ENCODE data around the gene RNF145.
"Not testable (repeated sequence)": the region's sequence is repeated elsewhere in the genome, so short reads cannot be mapped to it uniquely, and the experiment has no call there.

Gene RNF145

GRCh38 chr5:159123189-159123588, 86.2 kb downstream of the RNF145 start:
- CTCF ChIA-PET: no interaction called here
- TF ChIP-seq LEF1 (IDR thresholded peaks at IDR 0.05; ENCODE audit: borderline replicate concordance): no peak
- TF ChIP-seq ELF4 (IDR thresholded peaks at IDR 0.05): no peak
- no peak for TF ChIP-seq SUZ12 (IDR thresholded peaks at IDR 0.05)
- no peak for TF ChIP-seq NFRKB (IDR thresholded peaks at IDR 0.05)
- no peak for TF ChIP-seq L3MBTL2 (conservative IDR thresholded peaks at IDR 0.05)
- TF ChIP-seq ZNF384 (IDR thresholded peaks at IDR 0.05): no peak
- no peak for TF ChIP-seq FOXM1 (IDR thresholded peaks at IDR 0.05; ENCODE audit: borderline replicate concordance)
- TF ChIP-seq CTBP1 (IDR thresholded peaks at IDR 0.05; ENCODE audit: borderline replicate concordance): no peak
- TF ChIP-seq BHLHE40 (IDR thresholded peaks at IDR 0.05; ENCODE audit: borderline replicate concordance): no peak
- TF ChIP-seq PKNOX1 (IDR thresholded peaks at IDR 0.05): no peak
- no peak for TF ChIP-seq FOXK2 (IDR thresholded peaks at IDR 0.05)
- TF ChIP-seq HDGF (IDR thresholded peaks at IDR 0.05; ENCODE audit: borderline replicate concordance): no peak
- DNase-seq (ENCODE audit: extremely low spot score): no peak
- POLR2A ChIA-PET: no interaction called here

GRCh38 chr5:159121061-159121460, 88.3 kb downstream of the RNF145 start:
- ChIA-PET CTCF (no interaction called here), POLR2A (no interaction called here)
- no peak for DNase-seq (ENCODE audit: extremely low spot score)
- no peak for TF ChIP-seq CTBP1 (IDR thresholded peaks at IDR 0.05; ENCODE audit: borderline replicate concordance)
- no peak for TF ChIP-seq SUZ12 (IDR thresholded peaks at IDR 0.05)
- TF ChIP-seq PKNOX1 (IDR thresholded peaks at IDR 0.05): no peak
- TF ChIP-seq SP1 (IDR thresholded peaks at IDR 0.05): no peak

- ChIA-PET CTCF (no interaction called here), POLR2A (no interaction called here)
- TF ChIP-seq FOXK2 (IDR thresholded peaks at IDR 0.05) (no peak), ARNT (IDR thresholded peaks at IDR 0.05) (no peak), L3MBTL2 (conservative IDR thresholded peaks at IDR 0.05) (no peak), BHLHE40 (IDR thresholded peaks at IDR 0.05; ENCODE audit: borderline replicate concordance) (no peak), LEF1 (IDR thresholded peaks at IDR 0.05; ENCODE audit: borderline replicate concordance) (no peak), FOXA1 (IDR thresholded peaks at IDR 0.05) (no peak), NFRKB (IDR thresholded peaks at IDR 0.05) (no peak), HDGF (IDR thresholded peaks at IDR 0.05; ENCODE audit: borderline replicate concordance) (no peak), ELF4 (IDR thresholded peaks at IDR 0.05) (no peak), TARDBP (IDR thresholded peaks at IDR 0.05) (no peak), ZNF384 (IDR thresholded peaks at IDR 0.05) (no peak), CTBP1 (IDR thresholded peaks at IDR 0.05; ENCODE audit: borderline replicate concordance) (no peak), SUZ12 (IDR thresholded peaks at IDR 0.05) (no peak)
- DNase-seq (ENCODE audit: extremely low spot score): no peak
These were observed 88.9 kb downstream of the RNF145 start for GRCh38 chr5:159120446-159120845.

- POLR2A ChIA-PET; DNase-seq (ENCODE audit: extremely low spot score): not testable (repeated sequence)
- CTCF ChIA-PET: interaction anchor here (0.8 to 0.9 kb wide), 2 partner anchors 10 to 13 kb away, joined by 3 to 4 read pairs; no protein-coding TSS in a partner anchor
These were observed 89.5 kb downstream of the RNF145 start for GRCh38 chr5:159119842-159120241.

GRCh38 chr5:159118958-159119659, 90.2 kb downstream of the RNF145 start:
- POLR2A ChIA-PET; DNase-seq (ENCODE audit: extremely low spot score): not testable (repeated sequence)
- CTCF ChIA-PET: interaction anchor here (0.8 to 0.9 kb wide), 2 partner anchors 11 to 13 kb away, joined by 3 to 4 read pairs; no protein-coding TSS in a partner anchor

GRCh38 chr5:159113405-159113804, 95.9 kb downstream of the RNF145 start:
- ChIA-PET CTCF (interaction anchor here (0.6 kb wide), 1 partner anchor 1770 kb away, joined by 4 read pairs; no protein-coding TSS in a partner anchor), POLR2A (no interaction called here)
- TF ChIP-seq SUZ12 (IDR thresholded peaks at IDR 0.05): no peak
- TF ChIP-seq ZNF384 (IDR thresholded peaks at IDR 0.05): no peak
- DNase-seq (ENCODE audit: extremely low spot score): no peak

- CTCF ChIA-PET: interaction anchor here (0.6 kb wide), 1 partner anchor 492 kb away, joined by 3 read pairs; no protein-coding TSS in a partner anchor
- POLR2A ChIA-PET: no interaction called here
- TF ChIP-seq NFRKB (IDR thresholded peaks at IDR 0.05) (no peak), L3MBTL2 (conservative IDR thresholded peaks at IDR 0.05) (no peak), CTBP1 (IDR thresholded peaks at IDR 0.05; ENCODE audit: borderline replicate concordance) (no peak), FOXK2 (IDR thresholded peaks at IDR 0.05) (no peak), TARDBP (IDR thresholded peaks at IDR 0.05) (no peak), PKNOX1 (IDR thresholded peaks at IDR 0.05) (no peak), FOXA1 (IDR thresholded peaks at IDR 0.05) (no peak), SP1 (IDR thresholded peaks at IDR 0.05) (no peak), ZNF384 (IDR thresholded peaks at IDR 0.05) (no peak), BHLHE40 (IDR thresholded peaks at IDR 0.05; ENCODE audit: borderline replicate concordance) (no peak), HDGF (IDR thresholded peaks at IDR 0.05; ENCODE audit: borderline replicate concordance) (no peak), ELF4 (IDR thresholded peaks at IDR 0.05) (no peak), FOXM1 (IDR thresholded peaks at IDR 0.05; ENCODE audit: borderline replicate concordance) (no peak), ARNT (IDR thresholded peaks at IDR 0.05) (no peak), SUZ12 (IDR thresholded peaks at IDR 0.05) (no peak), LEF1 (IDR thresholded peaks at IDR 0.05; ENCODE audit: borderline replicate concordance) (no peak)
- DNase-seq (ENCODE audit: extremely low spot score): no peak
These were observed 96.9 kb downstream of the RNF145 start for GRCh38 chr5:159112436-159112835.

Measured in HEK293T (cell line).